SIG-M5 (cell line): Measurements from ENCODE around the gene VAV2.

Experiments
- DNase-seq: peaks from one replicate; lab custom pipeline; 2025; lab: John Stamatoyannopoulos, UW

VAV2 gene

DNA sequence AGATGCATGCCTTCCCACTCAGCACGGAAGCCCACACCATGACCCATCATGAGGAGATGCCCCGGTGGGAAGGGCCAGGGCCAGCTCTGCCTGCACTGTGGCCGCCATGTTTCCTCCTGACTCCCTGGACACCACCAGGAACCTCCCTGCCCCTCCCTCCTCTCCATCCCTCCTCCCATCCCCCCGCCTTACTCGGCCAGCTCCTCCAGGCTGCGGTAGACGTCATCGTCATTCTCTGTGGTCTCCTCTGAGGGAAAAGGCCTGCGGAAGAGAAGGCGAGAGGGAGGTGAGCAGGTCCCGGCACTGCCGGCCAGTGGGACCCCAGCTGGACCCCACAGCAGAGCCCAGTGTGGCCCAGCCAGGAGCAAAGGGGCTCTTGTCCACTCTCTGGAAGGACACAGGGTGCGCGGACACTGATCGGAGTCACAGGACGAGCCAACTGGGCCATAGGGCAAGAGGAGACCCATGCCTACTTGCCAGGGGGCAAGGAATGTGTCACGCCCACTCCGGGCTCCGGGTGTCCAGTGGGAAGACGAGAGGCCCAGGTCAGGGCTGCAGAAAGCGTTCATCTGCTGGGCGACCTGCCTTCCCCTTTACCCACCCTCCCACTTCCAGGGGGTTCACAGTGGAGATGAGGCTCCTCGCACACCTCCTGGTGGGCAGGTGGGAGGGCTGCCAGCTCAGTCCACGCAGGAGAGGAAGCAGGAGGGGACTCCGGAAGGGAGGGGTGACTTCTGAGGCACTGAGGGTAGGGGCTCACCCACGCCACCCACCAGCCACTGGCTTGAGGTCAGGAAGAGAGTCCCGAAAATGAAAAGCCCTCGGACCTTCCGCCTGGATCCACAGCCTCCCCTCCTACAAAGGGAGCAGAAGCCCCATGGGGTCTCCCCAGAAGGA lies 157.8 kb downstream of the VAV2 start:
- DNase-seq: no peak

DNA sequence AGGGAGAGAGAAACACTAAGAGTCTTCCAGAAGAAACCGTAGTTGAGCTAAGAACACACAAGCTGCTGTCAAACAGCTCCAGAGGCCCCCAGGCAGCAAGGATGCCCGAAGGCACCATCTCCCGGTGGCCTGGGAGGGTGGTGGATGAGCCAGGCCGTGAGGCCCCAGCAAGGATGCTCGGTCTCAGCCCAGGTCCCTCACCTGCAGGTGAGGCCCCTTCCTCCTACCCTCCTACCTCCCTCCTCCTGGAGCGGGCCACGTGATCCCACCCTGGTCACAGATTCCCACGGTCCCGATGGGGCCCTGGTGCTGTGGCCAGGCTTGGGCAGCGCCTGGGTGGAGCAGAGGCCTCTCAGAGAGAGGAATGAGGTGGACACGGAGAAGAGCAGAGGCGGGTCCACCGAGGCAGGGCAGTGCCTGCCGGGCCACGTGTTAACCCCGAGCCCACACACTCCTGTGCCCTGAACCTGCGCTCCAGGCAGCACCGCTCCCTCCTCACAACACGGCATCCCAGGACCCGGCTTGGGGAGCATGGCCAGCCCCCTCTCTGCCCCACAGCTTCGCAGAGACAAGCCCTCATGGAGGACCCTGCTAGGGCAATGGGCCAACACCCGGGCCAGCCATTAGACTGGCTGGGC lies 158.6 kb downstream of the VAV2 start:
- no peak for DNase-seq

DNA sequence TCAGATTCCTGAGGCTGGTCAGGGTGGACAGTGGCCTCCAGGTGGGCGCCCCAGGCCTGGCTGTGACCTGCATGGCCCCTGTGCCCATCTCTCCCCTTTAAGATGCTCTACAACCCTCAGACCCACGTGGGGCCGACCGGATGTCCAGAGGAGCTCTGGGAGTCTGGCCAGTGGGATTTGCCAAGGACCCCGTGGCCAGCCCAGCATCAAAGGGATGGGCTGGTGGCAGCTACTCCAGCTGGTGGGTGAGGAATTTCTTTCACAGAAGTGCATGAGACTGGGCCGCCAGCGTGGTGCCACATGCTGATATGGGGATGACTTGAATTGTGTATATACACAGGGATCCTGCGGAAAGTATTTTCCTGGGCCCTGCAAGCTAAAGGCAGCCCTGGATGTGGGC lies 159.2 kb downstream of the VAV2 start:
- DNase-seq: no peak

DNA sequence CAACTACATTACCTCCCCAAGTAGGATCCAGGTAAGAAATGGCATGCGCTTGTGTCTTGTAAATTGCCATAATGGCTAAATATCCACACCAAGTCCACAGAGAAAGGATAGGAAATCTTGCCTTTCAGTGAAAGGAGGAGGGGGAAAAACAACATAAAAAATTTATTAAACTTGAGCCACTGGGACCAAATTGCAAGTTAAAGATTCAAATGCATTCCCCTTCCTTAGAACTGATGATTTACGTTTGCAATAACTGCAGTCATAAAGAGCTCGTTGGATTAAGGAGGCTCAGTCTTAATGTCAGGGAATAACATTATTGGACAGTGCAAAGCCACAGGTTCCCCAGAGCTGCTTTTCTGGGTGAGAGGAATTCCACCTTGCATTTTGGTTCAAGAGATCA lies 161.4 kb downstream of the VAV2 start:
- DNase-seq: no peak

DNA sequence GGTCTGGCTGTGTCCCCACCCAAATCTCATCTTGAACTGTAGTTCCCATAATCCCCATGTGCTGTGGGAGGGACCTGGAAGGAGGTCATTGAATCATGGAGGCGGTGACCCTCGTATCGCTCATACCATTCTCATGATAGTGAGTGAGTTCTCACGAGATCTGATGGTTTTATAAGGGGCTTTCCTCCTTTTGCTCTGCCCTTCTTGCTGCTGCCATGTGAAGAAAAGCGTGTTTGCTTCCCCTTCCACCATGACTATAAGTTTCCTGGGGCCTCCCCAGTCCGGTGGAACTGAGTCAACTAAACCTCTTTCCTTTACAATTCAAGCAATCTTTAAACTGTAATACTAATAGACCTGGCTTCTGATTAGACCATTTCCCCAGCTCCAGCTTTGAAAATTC lies 161.8 kb downstream of the VAV2 start:
- no peak for DNase-seq

DNA sequence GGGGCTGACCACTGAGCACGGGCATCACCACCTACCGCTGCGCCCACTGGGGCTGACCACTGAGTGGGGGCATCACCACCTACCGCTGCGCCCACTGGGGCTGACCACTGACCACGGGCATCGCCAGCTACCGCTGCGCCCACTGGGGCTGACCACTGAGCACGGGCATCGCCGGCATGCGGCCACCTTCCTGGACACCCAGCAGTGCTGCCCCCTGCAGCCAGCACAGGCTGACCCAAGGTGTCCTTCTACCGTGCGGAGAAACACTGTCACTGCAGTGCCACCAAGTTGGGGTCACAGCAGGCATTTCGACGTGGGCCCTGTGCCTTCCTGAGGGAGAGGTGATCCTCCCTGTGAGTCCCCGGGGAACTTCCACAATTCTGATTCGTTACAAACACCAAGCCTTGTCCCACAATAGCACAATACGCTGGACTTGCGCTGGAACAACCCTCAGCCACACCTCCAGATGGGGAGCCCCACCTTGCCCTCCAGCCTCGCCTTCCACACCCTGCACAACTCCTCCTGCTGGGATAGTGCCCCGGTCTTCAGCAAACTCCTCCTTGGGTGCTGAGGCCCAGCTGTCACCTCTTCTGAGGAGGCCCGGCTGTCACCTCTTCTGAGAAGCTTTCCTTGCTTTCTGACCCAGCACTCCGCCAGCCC lies 163.7 kb downstream of the VAV2 start:
- no peak for DNase-seq

DNA sequence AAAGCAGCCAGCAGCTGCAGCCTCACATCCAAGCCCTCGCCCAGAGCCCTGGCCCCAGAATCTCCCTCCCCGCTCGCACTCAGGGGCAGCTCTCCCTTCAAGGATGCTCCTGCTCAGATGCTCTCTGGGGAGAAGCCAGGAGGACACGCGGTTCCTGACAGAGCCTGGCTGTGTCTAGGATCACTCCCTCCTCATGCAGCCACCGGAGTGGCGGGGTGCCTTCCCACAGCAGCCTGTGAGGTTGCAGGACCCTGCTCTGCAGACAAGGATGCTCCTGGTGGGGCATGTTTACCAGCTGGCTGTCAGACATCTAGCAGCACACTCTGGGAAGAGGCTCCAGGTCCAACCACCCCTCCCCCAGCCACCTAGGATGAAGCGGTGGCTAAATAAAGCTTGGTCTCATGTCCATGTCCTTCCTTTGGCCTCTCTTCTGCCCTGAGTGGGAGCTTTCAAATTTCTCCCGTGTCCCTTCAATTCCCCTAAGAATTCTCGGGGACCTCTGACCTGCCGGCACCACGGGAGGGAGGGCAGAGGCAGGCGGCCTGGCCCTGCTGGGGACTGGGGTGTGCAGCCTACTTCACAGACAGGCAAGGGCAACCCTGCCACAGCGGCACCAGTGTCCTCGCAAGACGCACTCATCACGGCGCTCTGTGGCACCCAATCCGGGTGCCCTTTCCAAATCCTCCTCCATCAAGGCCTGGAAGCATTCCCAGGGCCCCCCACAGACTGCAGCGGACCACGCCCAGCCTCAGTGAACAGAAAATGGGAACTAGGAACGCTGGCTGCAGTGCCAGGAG lies 165.6 kb downstream of the VAV2 start:
- DNase-seq: no peak

DNA sequence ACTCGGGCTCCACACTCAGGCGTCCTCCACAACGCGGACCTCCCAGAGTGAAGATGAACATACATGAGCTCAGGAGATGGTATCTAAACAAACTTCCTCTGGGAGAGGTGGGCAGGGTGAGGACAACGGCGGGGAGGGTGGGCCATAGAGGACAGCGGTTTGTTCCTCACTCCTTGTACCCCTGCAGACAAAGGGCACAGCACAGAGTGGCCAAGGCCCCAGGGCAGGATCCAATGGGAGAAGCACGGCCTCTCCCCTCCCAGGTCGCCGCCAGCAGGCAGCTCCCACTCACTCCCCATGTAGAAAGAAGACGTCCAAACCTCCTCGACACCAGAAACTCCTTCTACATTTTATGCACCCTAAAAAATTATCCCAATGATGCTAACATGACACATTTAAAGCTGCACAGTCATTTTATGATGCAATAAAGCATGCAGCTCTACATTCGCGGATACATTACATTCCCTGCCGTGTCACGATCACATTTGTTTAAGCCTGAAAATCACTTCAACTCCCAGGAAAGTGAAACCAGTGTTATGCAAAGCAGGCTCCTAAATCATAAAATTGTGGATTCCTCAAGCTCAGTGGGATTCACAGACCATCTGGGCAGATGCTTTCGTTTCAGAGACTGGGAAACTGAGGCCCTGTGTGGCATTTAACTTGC lies 166.4 kb downstream of the VAV2 start:
- DNase-seq: no peak

DNA sequence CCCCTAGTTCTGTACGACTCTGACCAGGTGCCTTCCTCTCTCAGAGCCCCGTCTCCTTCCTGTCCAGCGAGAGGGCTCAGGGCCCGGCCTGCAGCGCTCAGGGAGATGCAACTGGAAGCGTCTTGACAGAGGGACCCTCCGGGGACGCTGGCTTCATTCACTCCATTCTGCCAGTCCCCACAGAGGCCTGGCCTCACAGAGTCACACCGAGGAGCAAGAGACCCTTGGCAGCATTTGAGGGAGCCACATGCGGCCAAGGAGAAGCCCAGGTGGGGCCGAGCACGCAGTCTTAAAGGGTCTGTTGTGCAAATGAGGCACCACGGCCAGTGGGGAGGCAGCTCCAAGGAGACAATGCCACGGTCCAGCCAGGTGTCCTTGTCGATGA lies 167.3 kb downstream of the VAV2 start:
- no peak for DNase-seq

DNA sequence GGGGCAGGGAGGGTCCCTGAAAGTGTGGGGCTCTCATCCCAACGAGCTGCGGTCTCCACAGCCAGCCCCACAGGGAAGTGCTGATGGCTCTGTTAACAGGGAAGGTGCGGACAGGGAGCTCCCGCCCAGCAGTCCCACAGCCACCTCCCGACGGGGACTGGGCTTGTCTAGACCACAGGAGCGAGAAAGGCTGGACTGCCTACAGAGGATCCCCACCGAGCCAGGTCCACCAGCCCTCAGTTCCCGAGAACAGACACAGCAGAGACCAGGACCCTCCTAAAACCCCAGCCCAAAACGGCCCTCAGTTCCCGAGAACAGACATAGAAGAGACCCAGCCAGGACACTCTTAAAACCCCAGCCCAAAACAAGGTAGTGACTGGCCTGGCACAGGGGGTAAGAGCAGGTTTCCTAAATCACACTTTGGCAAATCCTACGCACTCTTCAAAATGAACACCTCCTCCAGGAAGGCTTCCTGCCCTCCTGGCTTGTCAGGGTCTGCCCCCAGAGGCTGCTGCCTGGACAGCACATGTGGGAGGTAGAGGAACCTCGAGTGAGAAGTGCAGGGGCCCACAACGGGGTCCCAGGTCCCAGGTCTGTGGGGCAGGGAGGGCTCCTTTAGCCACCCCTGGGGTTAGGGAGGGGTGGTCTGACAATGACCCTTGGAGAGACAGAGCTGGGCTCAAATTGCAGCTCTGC lies 167.9 kb downstream of the VAV2 start:
- no peak for DNase-seq

DNA sequence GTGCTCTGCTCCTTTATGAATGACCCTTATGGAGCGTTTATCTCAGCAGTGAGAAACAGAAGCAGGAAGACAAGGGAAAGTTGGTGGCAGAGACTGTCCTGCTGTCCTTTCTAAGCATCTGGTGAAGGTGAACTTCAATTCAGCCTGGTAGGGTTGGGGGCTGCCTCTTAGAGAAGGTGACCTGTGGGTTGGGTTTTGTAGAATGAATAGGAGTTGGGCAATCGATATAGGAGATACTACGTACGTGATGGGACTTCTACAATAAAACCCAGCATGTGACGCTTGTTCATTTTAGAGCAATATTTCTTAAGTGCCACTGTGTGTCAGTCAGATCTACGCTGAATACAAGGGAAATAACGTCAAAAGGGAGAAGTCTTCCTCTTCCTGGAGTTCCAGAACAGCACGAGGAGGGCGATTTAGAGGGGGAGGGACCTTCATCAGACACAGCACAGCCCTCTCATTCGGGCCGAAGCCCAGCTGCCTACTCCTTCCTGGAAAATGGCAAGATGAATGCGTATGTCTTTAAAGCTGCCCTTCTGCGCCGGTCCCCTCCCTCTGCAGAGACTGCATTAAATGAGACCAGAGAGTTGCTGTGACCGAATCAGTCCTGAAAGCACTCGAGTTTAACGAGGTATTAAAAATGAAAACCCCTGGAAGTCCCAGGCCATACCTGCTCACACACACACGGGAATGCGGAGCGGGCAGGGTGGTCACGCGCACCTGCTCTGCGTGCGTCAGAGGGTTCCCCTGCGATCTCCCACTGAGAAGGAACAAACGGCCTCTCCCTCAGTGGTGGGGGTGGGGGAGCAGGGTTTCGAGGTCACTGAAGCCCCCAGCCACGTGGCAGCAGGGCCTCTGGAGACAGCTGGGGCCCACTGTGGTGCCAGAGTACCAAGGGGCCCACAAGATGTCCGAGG lies 168.7 kb downstream of the VAV2 start:
- DNase-seq: no peak

DNA sequence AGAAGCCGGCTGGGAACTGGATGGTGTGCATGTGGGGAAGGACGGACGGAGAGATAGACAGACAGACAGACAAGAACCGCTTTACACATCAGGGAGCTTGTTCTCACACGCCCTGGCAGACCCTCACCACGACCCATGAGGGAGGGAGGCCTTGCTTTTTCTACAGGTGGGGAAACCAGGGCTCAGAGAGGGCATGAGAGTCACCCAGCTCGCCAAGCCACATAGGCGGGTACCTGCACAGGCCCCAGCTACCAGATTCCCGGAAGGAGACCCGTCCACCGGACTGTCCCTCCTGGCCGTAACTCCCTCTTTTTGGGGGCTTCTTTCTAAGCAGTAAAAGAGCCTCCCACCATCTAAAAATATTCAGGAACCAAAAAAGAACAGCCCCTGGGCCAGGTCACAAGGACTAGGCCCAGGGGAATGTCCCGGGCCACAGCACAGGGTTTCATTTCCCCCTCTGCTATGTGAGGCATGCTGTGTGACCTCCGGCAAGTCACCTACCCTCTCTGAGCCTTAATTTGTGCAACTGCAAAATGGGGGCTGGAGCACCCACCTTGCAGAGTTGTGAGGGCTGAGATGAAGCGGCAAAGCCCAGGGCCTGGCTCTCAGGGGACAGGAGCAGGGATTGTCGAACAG lies 169.6 kb downstream of the VAV2 start:
- DNase-seq: no peak

DNA sequence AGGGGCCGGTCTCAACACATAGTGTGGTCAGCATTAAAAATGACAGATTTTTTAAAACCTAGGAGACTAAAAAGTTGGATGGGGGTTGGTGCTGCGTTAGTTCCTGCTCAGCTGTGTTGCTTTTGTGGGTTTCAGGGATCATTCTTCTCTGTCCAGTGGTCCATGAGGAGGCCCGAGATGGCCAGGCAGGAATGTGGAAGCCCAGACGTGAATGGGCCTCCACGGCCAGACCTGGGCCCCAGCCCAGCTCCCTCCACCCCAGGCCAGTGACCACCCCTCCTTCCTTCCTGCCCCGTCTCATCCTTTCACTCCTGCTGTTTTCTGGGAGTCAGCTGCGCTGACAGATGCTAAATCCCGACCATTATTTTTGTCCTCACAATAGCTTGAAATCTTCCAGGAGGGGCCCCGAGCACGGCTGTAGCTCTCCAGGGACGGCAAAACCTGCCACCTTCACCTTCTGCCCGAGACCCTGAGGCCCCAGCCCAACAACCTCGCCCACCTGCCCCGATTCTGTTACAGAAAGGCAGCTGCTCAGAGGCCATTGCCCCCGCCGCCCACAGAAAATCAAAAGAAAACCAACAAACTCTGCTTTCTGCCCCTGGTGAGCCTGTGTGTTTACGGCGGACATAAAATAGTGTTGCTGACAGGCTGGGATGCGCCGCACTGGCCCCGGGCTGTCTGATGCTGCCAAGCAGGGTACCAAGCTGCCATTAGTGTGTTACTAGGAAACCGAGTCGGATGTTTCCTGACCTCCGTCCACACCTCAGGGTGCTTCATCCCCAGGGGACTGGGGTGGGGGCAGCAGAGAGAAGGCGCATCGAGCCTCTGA lies 170.3 kb downstream of the VAV2 start:
- no peak for DNase-seq

DNA sequence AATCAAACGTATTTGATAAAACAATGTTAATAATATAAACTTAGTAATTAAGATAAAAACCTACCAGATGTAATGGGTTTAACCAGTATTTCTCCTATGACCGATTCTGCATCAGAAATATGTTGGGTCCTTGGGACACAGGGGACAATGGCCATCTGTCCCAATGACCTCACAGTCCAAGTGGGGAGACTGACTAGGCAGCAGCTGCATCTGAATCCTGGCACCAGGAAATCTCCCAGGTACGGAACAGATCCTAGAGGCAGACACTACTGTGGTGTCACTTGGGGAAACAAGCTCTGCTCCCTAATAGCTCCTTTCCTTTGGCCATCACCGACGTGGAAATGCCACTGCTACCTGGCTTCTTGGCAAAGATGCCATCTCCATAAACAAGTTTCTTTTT lies 172.2 kb downstream of the VAV2 start:
- no peak for DNase-seq

DNA sequence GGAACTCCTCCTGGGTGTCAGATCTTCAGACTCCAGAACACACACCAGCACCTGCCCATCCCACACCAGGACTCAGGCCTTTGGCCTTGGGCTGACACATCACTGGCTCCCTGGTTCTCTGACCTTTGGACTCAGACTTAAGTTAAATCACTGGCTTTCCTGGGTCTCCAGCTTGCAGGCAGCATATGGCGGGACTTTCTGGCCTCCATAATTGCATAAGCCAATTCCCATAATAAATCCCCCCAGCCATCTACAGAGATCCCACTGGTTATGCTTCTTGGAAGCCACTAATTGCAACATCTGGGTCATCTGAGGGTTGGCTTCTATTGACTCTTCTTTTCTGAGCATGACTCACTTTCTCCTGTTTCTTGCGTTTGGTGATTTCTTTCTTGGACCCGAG lies 173.7 kb downstream of the VAV2 start:
- no peak for DNase-seq

DNA sequence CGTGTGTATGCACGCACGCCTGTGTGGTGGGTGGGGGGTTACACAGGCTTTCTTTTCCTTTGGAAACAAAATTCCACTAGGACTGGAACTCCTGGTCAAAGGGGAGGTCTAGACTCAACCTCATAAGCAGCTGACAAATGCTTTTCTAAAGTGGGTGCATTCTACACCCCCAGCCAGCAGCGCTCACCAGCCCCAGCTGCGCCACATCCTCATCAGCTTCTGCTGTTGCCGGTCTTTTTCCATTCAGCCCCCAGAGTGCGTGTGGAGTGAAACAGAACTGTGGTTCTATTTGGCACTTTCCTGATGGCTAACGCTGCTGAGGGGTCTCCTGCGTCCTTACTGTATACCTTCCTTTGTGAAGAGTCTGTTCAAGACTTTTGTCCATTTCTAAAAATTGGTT lies 176.3 kb downstream of the VAV2 start:
- no peak for DNase-seq

DNA sequence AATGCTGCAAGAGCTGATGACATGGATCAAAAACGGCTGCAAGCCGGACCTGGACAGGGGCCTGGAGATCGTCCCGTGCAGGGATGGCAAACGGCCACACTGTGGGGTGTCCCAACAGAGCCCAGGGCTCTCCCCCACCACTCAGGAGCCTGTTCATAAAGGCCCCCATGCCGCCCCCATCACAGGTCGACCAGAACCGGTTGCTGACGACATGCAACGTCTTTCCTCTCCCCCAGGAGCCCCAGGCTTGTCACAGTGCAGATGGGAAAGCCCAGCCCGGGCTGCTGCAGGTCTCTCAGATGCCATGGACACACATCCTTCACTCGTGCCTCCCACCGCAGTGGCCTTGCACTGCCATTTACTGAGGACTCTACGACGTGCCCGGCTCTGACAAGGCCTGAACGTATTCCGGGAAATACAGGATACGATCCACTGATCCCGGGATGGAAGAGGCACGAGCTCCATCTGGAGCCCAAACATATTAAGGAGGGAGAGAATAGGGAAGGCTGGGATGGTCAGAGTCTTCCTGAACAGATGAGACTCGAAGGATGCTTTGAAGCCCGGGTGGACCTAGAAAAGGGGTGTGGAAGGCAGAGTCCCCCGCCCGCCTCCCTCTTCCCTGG lies 177.4 kb downstream of the VAV2 start:
- DNase-seq: no peak
